Pons (tissue), 1 donor: Measurements from ENCODE around the gene ABCB6.

ENCODE experiments used
- DNase-seq: peaks from one replicate; pipeline ENCODE4 v3.0.0-alpha.2; 2016; ENCODE audit warnings: low spot score

Gene ABCB6

GRCh38 chr2:219184121-219184520 is 34.6 kb downstream of the ABCB6 start:
- DNase-seq, result no peak

GRCh38 chr2:219183151-219183772 is 35.5 kb downstream of the ABCB6 start:
- no peak for DNase-seq

- no peak for DNase-seq
These were observed 36.2 kb downstream of the ABCB6 start for GRCh38 chr2:219182331-219183150.

GRCh38 chr2:219181531-219181930 is 37.2 kb downstream of the ABCB6 start:
- DNase-seq, result no peak

- DNase-seq, result no peak
These were observed 37.8 kb downstream of the ABCB6 start for GRCh38 chr2:219180961-219181360.

GRCh38 chr2:219179601-219180465 is 38.9 kb downstream of the ABCB6 start:
- no peak for DNase-seq

- DNase-seq, result peak; percentile 22
These were observed 40.2 kb downstream of the ABCB6 start for GRCh38 chr2:219178377-219179175.

GRCh38 chr2:219177552-219178376 is 41.0 kb downstream of the ABCB6 start, which contains the start of gene RETREG2:
TSS of gene RETREG2 (plus strand) at chr2:219178275. CDS start at chr2:219178353, 78 bp downstream.
- peak; percentile 89 for DNase-seq

- peak; percentile 85 for DNase-seq
These were observed 41.8 kb downstream of the ABCB6 start, which contains the start of gene CNPPD1 for GRCh38 chr2:219176818-219177551. TSS of gene CNPPD1 (minus strand) at chr2:219176925. CDS start at chr2:219176828, 97 bp downstream.

GRCh38 chr2:219175928-219176817 is 42.6 kb downstream of the ABCB6 start:
- DNase-seq, result peak; percentile 42

- no peak for DNase-seq
These were observed 43.3 kb downstream of the ABCB6 start for GRCh38 chr2:219175486-219175885.

GRCh38 chr2:219174801-219175200 is 44.0 kb downstream of the ABCB6 start:
- DNase-seq, result no peak

GRCh38 chr2:219174146-219174545 is 44.6 kb downstream of the ABCB6 start:
- DNase-seq, result no peak

GRCh38 chr2:219173176-219173575 is 45.6 kb downstream of the ABCB6 start:
- DNase-seq, result no peak

GRCh38 chr2:219172231-219173154 is 46.3 kb downstream of the ABCB6 start:
- no peak for DNase-seq

GRCh38 chr2:219171231-219171651 is 47.5 kb downstream of the ABCB6 start:
- peak; percentile 67 for DNase-seq

- no peak for DNase-seq
These were observed 48.7 kb downstream of the ABCB6 start, which contains the start of gene SLC23A3 for GRCh38 chr2:219169930-219170654. TSS of gene SLC23A3 (minus strand) at chr2:219170029. CDS start at chr2:219169984, 45 bp downstream.
